ENCODE results near the gene ANO4.

The ANO4 gene

DNA sequence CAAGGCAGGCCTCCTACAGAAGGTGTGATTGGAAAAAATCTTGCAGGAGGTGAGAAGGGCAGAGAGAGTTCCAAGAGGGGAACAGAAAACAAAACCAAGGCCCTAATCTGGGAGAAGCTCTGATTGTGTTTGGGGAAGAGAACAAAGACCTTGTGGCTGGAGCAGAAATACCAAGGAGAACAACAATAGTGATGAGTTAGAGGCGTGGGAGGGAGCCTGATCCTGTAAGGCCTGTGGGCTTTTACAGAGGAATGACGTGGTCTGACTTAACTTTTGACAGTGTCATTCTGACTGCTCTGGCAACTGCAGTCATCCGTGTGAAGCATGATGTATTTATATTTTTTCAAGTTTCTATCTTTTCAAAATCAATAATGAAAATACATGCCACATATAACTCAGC is 200.6 kb downstream of the ANO4 start:
- no peak for DNase-seq

DNA sequence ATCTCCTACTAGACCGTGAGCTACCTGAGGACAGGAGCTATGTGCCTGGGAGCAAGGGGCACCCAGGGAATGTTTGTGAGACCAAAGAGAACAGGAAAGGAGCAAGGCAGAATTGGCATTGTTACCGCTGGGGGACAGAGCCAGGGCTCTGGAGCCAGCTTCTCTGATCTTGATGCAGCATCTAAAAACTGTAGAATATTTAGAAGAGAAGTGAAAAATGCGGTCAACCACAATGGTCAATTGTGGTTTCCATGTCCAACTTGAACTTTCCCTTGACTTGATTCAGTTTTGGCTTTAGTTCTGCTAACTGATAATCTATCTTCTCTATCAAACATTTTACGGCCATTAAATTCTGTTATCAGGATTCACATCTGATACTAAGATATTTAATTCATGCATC is 201.2 kb downstream of the ANO4 start:
- DNase-seq, result no peak

DNA sequence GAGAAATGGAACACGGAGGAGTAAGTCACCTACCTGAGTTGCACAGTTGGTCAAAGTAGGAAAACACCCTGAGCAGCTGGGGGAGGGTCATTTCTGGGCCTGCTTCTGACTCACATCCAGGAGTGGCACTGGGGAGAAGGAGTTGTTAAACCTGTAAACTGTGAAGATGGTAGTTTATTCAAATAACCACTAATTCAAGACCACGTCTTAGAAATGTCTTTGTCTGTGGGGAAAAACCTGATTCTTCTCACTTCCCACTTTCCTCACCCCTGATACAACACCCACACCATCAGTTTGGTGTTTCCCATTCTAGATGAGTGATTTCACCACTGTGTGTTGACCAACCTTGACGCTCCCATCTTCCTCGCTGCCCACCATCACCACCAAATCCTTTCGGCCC is 207.1 kb downstream of the ANO4 start:
- DNase-seq, result no peak

DNA sequence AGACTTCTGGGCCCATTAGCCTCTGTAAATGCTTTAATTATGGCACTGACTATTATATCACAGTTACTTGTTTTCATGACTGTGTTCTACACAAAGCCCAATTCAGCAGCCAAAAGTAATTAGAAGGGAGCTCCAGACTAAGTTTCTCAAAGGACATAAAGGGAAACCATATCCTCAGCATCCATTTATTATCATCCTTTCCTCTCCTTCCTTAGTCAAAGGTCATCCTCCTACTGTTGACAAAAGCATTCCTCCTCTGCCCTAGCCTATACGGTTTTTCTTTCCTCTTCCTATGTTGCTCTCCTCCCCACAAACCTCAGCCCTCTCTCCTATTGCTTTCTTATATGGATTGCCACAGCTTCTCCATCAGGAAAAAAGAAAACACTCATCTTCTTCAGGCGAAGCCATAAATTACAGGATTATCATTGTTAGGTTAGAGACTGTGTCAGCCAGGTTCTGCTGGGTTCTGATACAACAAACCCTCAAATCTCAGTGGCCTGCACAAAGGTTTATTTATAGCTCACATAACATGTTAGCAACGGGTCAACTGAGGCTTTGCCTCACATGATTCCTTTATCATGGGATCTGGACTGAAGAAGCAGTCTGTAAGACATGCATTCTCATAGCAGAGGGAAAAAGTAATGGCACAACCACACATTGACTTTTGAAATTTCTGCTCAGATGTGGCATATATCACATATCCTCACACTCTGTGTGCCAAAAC is 208.3 kb downstream of the ANO4 start:
- DNase-seq, result no peak

DNA sequence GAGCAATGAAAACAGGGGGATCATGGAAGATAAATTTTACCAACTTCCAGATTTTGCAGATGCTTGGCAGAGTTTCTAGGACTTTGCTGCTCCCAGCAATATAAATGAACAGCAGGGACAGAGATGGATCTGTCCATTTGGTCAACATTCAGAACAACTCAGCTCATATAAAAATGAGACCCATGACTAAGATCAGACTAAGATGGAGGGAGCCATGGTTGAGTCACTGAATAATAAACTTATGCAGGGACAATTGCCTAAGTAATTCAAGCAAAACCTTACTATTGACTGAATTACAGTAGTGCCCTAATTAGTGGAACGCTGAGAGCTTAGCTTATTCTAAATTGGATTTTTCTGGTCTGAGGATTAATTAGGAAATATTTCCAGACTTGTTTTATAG is 210.3 kb downstream of the ANO4 start:
- no peak for DNase-seq

DNA sequence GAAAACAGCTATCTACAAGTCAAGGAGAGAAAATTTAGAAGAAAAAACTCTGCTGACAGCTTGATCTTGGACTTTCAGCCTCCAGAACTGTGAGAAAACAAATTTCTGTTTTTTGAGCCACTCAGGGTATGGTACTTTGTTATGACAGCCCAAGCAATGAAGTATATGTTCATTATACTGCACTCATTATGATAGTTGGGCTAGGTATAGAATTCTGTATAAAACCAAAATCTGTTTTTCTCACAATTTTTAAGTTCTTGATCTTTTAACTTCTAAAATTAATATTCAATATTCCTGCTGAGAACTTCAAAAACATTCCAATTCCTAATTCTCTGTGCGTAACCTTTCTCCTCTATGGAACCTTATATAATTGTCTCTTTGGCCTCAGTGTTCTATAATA is 214.7 kb downstream of the ANO4 start:
- no peak for DNase-seq

DNA sequence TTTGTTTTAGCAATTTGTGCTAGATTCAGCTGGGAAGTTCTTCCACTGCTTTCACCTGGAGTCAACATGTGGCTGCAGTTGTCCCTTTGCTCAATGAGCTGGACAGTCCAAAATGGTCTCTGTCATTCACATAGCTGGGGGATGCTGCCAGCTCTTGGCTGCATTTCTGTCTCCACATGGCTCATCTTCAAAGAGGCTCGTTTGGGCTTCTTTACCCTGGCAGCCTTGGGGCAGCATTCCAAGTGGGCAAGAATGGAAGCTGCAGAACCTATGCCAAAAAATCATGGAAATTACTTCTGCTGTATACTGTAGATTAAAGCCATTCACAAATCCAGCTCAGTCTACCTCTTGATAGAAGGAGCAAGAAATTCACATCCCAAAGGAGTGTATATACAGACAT is 216.3 kb downstream of the ANO4 start:
- no peak for DNase-seq

DNA sequence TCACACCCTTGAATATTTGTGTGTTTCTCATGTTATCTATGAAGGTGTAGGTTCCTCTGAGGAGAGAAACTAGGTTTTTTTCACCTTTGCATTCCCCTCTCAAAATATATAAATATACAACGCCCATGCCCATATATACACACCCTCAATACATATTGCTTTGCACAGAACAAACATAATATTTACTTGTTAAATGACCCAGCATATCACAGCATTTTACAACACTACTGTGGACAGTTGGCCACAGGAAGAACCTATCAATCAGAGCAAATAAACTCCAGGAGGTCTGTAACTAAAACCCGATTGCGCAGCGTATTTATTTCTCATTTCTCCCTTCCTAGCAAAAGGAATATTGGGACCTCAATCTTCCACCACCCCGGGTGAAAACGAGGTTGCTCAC is 219.4 kb downstream of the ANO4 start:
- no peak for DNase-seq

DNA sequence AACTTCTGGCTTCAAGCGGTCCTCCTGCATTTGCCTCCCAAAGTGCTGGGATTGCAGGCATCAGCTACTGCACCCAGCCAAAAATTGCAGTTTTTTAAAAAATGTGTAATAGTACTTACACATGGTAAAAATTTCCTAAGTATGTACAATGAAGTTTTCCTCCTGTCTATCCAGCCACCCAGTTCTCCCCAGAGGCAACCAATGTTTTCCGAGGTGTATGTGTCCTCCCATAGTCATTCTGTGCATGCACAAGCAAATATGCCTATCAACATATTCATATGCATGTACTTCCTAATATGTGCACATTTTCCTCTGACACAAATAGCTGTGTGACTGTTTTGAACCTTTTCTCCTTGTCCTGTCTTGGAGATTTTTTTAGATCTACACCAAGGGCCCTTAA is 220.5 kb downstream of the ANO4 start:
- no peak for DNase-seq

DNA sequence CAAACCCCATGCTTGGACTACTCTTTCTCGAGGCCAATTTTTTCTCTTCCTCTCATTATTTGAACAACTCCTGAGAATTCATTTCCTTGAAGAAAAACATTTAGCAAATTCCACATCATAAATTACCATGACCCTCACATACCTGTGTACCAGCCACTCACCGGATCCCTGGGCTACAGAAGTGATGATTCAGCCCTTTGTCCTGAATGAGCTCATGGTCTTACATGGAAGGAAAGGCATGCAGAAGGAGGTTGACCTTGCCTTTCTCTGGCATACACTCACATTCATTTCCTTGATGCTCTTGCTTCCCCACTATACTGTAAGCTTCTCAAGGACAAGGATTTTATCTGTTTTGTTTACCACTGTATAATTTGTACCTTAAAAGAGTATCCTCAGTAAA is 224.0 kb downstream of the ANO4 start:
- no peak for DNase-seq

DNA sequence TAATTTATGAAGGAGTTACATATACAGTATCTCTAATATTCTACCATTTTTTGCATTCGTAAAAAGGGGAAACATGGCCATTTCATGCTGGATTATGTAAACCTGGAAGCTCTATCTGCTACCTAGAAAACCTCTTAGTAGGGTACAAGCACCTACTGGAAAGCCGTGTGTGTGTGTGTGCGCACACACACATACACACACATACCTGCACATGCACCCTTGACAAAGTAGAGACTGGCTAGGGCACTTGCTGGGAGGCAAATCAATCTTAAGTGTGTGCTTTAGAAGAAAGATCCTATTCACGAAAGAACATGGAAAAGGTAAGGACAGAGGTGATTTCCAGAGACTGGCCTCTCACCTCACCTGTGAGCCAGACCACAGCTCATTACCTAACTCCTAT is 224.6 kb downstream of the ANO4 start:
- DNase-seq, result no peak

DNA sequence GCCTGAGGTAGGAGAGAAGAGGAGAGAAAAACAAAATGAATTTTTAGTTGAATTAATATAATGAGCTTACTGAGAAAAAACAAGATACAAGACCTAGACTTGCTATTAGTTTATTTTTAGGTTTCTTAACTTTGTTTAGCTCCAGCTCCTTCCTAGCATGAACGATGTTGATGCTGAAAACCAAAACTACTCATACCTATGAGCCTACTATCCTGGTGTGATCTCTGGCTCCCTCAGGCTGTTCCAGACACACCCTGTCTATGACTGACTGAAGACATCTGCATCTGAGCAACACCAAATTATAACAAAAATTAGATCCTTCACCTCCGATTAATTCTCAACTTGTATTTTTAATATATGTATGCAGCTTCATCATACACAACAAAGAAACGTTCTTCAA is 225.1 kb downstream of the ANO4 start:
- no peak for DNase-seq

DNA sequence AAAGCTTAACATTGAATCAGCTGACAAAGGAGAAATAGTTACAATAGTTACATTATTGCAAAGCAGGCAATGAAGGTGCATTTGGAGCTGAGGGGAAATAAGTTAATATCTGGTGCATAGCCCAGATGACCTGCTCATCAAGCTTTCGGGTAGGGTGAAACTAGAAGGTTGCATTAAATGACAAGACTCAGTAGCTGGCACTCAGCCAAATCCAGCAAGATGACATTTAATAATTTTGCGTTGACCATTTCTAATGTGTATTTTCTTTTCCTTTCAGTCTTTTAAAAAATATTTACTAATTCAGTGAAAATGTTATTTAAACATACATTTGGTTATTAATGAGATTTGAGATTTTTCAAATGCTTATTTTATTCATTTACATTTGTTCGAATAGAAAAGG is 226.9 kb downstream of the ANO4 start:
- DNase-seq, result no peak

DNA sequence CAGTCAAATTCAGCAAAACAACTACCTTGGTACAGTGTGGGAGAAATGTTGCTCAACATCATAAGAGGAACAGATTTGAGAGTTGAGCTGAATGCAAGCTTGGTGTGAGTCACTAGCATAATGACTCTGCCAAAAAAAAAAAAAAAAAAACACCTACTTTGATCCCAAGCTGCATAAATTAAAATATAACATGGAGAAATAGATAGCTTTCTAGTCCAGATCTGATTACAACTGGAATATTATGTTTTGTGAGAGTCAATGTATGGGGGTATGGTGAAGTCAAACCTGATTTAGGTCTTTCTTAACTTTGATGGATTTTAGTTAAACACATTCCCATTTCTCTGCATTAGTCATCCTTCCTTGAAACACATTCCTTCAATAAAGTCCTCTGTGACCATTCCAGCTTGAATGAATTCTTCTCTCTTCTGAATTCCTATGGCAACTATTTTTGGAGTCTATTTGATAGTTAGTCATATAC is 227.4 kb downstream of the ANO4 start:
- DNase-seq, result no peak

DNA sequence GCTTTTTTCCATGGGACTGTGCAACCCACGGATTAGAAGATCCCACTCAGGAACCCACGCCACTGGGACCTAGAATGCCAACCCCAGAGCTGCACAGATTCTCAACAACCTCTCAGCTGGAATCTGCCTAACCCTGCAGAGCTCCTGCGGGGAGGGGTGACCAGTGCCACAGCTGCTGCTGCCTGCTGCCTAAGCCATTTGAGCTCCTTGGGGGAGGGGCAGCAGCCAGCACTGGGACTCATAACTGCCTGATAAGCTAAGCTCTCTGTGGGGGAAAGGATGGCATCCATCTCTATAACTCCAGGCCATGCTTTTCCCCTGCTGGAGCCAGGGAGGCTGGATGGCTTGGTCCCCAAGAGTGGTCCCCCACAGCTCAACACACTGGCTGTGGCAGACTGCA is 232.6 kb downstream of the ANO4 start:
- no peak for DNase-seq

DNA sequence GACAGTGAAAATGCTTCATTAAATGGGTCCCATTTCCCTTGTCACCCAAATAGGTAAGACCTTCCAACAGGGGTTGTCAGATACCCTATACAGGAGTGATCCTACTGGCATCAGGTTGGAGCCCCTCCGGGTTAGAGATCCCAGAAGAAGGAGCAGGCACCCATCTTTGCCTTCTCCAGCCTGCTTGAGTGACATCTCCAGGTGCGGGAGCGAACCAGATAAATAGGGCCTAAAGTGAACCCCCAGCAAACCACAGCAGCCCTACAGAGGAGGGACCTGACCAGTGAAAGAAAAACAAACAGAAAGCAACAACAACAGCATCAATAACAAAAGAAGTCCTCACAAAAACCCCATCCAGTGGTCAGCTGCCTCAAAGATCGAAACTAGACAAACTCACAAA is 233.2 kb downstream of the ANO4 start:
- no peak for DNase-seq

DNA sequence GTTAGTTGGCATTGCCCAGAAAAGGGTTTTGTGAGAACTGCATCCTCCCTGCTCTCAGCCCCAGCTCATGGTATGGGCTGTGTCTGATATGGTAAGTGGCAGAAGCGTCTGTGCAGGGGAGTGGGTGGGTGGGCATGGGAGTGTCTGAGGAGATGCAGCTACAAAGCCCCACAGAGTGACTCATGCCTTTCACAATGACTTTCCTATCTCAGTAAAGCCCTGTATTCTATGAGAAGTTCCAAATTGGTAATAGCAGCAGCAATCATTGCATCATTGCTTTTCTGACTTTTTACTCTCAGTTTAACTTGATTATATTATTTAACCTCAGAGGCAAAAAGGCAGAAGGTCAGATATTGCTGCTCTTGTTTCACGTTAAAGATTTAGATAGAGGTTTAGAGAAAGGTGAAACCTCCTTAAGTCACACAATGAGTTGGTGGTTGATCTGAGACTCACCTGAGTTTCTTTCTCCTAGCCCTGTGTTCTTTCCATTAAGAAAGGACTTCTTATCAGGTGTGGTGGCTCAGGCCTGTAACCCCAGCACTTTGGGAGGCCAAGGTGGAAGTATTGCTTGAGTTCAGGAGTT is 243.8 kb downstream of the ANO4 start:
- DNase-seq, result no peak

DNA sequence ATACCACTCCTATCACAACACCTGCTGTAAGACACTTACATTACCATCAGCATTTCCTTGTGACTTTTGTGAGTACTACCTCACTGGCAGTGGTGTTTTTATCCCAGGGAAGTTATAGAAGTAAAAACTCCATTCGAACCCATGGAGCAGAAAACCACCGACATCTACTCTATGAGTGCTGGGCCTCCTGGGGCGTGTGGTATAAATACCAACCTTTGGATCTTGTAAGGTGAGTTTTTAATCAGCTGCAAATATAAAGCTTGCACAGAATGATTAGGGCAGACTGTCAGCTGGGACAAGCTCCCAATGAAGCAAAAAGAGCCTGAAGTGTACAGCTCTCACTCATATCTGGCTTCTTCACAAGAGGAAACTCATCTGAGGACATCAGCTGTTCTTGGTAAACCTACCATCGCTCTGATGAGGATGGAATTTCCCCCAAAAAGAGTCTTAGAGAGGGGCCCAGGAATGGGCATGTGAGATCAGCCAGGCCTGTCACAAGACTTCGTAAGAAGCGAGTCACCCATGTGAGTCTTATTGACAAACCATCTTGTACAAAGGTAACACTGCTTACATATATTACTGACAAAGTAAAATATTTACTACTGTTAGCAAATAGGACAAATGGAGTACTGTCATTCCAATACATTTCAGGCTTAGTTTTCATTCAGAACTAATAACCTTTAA is 245.4 kb downstream of the ANO4 start:
- no peak for DNase-seq

DNA sequence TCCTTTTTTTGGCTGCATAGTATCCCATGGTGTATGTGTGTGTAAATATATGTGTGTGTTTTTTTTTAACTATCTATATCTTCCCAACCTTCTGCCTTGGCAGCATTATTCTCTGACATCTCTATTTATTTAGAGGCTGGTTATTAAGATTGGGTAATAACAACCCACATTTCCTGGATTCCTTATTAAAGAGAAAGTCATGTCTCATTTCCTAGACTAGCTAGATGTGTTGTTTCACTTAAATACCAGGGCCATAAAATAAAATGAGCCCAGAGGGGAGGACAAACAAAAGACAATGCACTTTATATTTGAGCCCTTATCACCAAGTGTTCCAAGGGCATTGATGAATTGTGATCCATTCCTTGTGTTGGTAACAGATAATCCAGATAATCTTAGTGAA is 246.4 kb downstream of the ANO4 start:
- no peak for DNase-seq

DNA sequence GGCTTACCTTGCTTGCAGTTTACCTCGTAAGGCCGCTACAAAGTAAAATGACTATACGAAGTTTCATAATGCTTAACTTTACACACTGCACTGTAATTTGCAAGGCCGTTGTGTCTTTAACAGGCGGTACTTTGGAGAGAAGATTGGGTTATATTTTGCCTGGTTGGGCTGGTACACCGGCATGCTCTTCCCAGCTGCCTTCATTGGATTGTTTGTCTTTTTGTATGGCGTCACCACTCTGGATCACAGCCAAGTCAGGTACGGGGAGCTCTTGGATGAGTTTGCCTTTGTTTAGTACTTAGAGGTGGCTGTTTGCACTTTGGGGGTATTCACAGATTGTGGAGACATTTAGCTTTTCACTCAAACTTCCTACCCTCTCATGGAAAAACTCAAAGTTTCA is 247.6 kb downstream of the ANO4 start:
- DNase-seq, result no peak

DNA sequence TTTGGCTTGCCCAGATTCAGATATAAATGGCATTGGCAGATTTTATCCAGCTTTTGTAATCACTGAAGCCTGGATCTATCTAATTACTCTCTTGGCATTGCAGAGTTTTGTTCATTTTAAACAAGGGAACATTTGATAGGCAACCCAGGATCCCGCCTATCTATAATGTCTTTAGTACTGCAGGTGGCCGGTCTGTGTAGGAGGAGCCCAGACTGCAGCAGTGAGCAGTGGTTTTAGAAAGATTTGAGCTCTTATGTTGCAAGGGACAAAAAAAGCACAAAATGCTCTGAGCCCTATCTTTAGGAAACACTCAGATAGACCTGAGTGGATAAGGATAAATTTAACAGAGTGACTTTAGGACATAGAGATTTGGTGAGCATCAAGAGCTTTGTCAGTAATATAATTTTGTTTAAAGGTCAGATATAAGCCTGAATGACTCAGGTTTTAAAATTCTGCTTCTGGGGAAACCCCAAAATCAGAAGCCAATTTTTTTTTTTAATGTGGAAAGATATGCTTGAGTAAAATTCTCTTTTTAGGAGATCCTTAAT is 250.0 kb downstream of the ANO4 start:
- no peak for DNase-seq

DNA sequence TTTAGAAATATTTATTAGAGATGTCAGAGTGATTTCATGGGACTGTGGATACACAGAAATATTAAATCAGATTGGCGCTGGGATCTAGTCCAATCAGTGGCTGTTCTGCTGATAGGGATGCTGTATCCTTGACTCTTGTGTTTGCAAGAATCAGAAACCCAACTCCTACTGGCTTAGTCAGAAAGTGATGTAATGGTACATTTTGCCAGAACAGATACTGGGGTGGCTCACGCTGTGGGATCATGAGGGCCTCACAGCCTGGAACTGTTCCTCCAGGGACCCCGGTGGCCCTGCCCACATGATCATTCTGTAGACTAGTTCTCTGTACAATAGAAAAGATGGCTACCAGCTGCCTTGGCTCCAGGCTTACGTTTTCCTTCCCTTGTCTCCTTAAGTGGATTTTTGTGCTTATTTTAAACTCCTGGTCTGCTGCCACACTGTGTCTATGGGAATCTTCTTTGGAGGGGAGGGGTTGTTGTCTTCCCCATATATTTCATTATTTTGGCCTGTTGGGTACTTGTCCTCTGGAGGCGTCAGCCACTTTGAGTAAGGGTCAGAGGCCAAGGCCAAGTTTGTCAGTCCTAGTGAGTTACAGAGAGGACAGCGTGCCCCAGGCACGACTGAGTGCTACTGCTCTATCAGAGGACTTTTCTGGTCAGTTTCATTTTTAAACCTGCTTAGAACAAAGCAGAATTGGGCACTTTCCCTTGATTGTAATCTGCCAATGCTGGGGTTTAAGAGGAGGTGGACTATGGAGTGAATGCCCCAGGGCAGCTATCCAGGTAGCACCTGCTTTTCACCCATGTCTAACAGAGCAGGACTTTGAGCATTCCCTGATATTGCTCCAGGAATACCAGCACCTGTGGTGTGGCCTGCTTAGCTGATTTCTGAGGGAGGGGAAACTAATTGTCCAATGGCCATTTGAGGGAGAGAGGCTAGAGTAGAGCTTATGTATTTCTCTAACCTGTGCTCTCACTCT is 251.2 kb downstream of the ANO4 start:
- no peak for DNase-seq

DNA sequence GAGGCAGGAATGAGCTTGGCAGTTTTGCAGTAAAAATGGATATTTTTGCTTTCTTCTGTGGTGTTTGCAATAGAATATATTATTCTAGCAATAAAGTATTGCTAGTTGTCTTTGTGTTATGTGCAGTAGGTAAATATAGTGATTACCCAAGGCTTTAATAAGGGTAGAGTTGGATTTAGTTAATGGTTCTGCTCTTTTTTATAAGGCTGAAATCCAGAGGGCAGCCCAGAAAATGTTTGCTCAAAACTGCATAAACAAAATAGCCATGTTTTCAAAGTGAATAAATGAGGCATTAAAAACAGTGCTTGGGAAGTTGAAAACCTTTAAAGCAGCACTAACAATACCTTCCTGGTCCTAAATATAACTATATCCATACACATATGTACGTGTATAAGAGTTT is 253.1 kb downstream of the ANO4 start:
- no peak for DNase-seq
